ENCODE results near the gene VPS8. TPM values are rescaled to one million over a fixed set of nuclear protein-coding genes. Genes with fewer than 3 reads are reported as not detected.

VPS8 gene
- total and polyA plus RNA-seq, 9 of the 15 experiments (the other 6 are each of a cell fraction or from before 2014, with no cell fraction given), result 7.2 to 41.0 (median 28.3) TPM

- in situ Hi-C loops (cut with MboI) (no loop called here), intact Hi-C loops (cut with micrococcal nuclease) (loop anchor here (10.0 kb wide), 1 partner anchor 398 kb away; the partner anchor contains the start of gene THPO)
- Histone ChIP-seq H3K27me3 (ENCODE audit: control insufficient read depth in 2 of 2, insufficient read depth in 2 of 2, low read length in 2 of 2) (peaks cover 37 to 66% of the 10 kb centered on the region in 2 experiments; a peak in 4 of 5 replicates), H3K27ac (ENCODE audit: extremely low read depth, low read depth, low read length) (no peak overlapping the region), H3K9ac (ENCODE audit: insufficient read depth in 1 of 2, low read depth in 2 of 2, low read length in 2 of 2) (no peak overlapping the region), H4K20me1 (replicated peaks; ENCODE audit: control insufficient read depth, insufficient read depth, low read length) (peaks cover 6% of the 10 kb centered on the region; the same call in 1 of the 2 replicates), H3K9me1 (ENCODE audit: control insufficient read depth, insufficient read depth, low read length) (no peaks in the 10 kb centered on the region), H3K4me1 (replicated peaks in 1 of 2; ENCODE audit: control insufficient read depth in 2 of 2, insufficient read depth in 2 of 2, low read length in 2 of 2) (peaks cover 0 to 16% of the 10 kb centered on the region in 2 experiments; a peak in 1 of 5 replicates), H3K9me3 (replicated peaks; ENCODE audit: control insufficient read depth, insufficient read depth, low read depth, low read length) (no peaks in the 10 kb centered on the region), H3K79me2 (ENCODE audit: control insufficient read depth, insufficient read depth, low read length) (no peaks in the 10 kb centered on the region), H2AFZ (ENCODE audit: low read depth, low read length) (no peak overlapping the region), H3K4me3 (no peak overlapping the region), H3K4me2 (ENCODE audit: insufficient read depth, low read length) (no peak overlapping the region), H3K36me3 (ENCODE audit: control insufficient read depth, insufficient read depth, low read length) (no peaks in the 10 kb centered on the region)
- ChIA-PET CTCF (ENCODE audit: low intra/inter-chr PET ratio) (interaction anchor here (0.7 kb wide), 1 partner anchor 313 kb away, joined by 4 read pairs; no protein-coding TSS in a partner anchor), POLR2A (interaction anchor here (0.6 kb wide), 1 partner anchor 15 kb away, joined by 3 read pairs; no protein-coding TSS in a partner anchor)
- no TSS peak for BruUV-seq (replicated peaks)
- DNase-seq (ENCODE audit: extremely low read depth in 1 of 4, low spot score in 3 of 4) (no peak), FAIRE-seq (no peak), ATAC-seq (no peak)
- WGBS (ENCODE audit: insufficient coverage, low coverage, missing lambda C conversion rate), result 38% methylated on average over 8 of the region's 8 CpGs
- TF ChIP-seq ZNF512 (tag; IDR thresholded peaks at IDR 0.05) (peak; percentile 94), HNRNPH1 (optimal IDR thresholded peaks at IDR 0.05; ENCODE audit: low read depth, low read length) (no peak)
These were observed 39.2 kb upstream of the VPS8 start for GRCh38 chr3:184772667-184773272.

Measured in K562 (cell line).